HCT116 (cell line): Measurements from ENCODE around the gene GRIN2A. TPM values are rescaled to one million over a fixed set of nuclear protein-coding genes. Genes with fewer than 3 reads are reported as not detected.

Experiments
- ATAC-seq: fragments of 200-7000 bp; cut with Tn5 transposase; 2 replicates; pipeline ENCODE4 v1.9.1; 2020; ENCODE audit warnings: mild to moderate bottlenecking, moderate library complexity
- BruUV-seq: library from RNA; stranded (reverse); fragments of 400-500 nt; replicated peaks from 2 replicates; lab custom pipeline; 2021; lab: Mats Ljungman, UMichigan
- CTCF ChIA-PET: fragments of 300-600 bp; sonication (Branson Sonifier 250); formaldehyde crosslinking; loops from one replicate; lab custom pipeline; 2021; ENCODE audit warnings: antibody characterized with exemption; lab: Charles Lee
- POLR2A ChIA-PET: fragments of 300-600, 350-600 bp; sonication (Branson Sonifier 250); formaldehyde crosslinking; loops from one replicate; lab custom pipeline; 2021; ENCODE audit warnings: antibody characterized with exemption; lab: Charles Lee
- RAD21 ChIA-PET, 2 experiments: fragments of 300-600 bp; sonication (Branson Sonifier 250); formaldehyde crosslinking; loops; one replicate each; lab custom pipeline; 2023; ENCODE audit warnings: low total read pairs in 2 of 2; ENCODE audit not compliant: uncharacterized antibody in 2 of 2, unreplicated experiment in 2 of 2, low non-redundant PET in 1 of 2; lab: Charles Lee
- DNase-seq: peaks from one replicate; pipeline ENCODE4 v3.0.0-alpha.2; 2010; ENCODE audit warnings: low read depth, low spot score
- H2AFZ ChIP-seq: fragments of 200-600 bp; shearing (Covaris generic), sonication (generic); 2 replicates; pipeline ENCODE4 v1.6.1; 2017; ENCODE audit warnings: low read depth, mixed run types, mixed read lengths, antibody characterized with exemption, low read length; ENCODE audit not compliant: poor library complexity, severe bottlenecking
- H3K27ac ChIP-seq: 2 replicates; pipeline ENCODE4 v1.5.1; 2012; ENCODE audit warnings: low read depth, low read length
- H3K27me3 ChIP-seq: fragments of 200-600 bp; sonication (generic); 2 replicates; pipeline ENCODE4 v1.6.1; 2016; ENCODE audit warnings: mixed run types, low read length, mixed read lengths; ENCODE audit not compliant: insufficient read depth
- H3K36me3 ChIP-seq, 2 experiments: fragments of 200-500 bp in 1 of 2; fragments of 200-600 bp in 1 of 2; sonication (Bioruptor generic) in 1 of 2; sonication (generic) in 1 of 2; 2 replicates each; pipeline versions ENCODE4 v1.5.1 to v1.6.1; 2014 to 2016; ENCODE audit warnings: low read length in 2 of 2, inconsistent platforms in 1 of 2, mixed read lengths in 1 of 2, mixed run types in 1 of 2; ENCODE audit not compliant: insufficient read depth in 2 of 2, control insufficient read depth in 1 of 2
- H3K4me1 ChIP-seq, 2 experiments: fragments of 200-600 bp in 1 of 2; sonication (generic) in 1 of 2; 2 replicates each; pipeline versions ENCODE4 v1.5.1 to v1.6.1; 2012 to 2017; ENCODE audit warnings: low read length in 2 of 2, inconsistent platforms in 1 of 2, mild to moderate bottlenecking in 1 of 2, mixed read lengths in 1 of 2, mixed run types in 1 of 2, moderate library complexity in 1 of 2; ENCODE audit not compliant: insufficient read depth in 2 of 2, control insufficient read depth in 1 of 2
- H3K4me2 ChIP-seq: fragments of 200-600 bp; sonication (generic); 2 replicates; pipeline ENCODE4 v1.6.1; 2017; ENCODE audit warnings: mixed run types, low read length, mixed read lengths
- H3K4me3 ChIP-seq, 2 experiments: fragments of 200-600 bp in 1 of 2; sonication (generic) in 1 of 2; replicated peaks in 1 of 2; 2 replicates each; pipeline ENCODE4 v1.5.1; 2011 to 2016; ENCODE audit warnings: low read length in 2 of 2, control low read depth in 1 of 2, low read depth in 1 of 2, mild to moderate bottlenecking in 1 of 2, mixed read lengths in 1 of 2, mixed run types in 1 of 2
- H3K79me2 ChIP-seq: fragments of 200-600 bp; sonication (generic); 2 replicates; pipeline ENCODE4 v1.6.1; 2017; ENCODE audit warnings: mild to moderate bottlenecking, mixed run types, low read length, moderate library complexity, mixed read lengths; ENCODE audit not compliant: insufficient read depth
- H3K9ac ChIP-seq: fragments of 200-600 bp; sonication (generic); 2 replicates; pipeline ENCODE4 v1.6.1; 2016; ENCODE audit warnings: low read length, mixed read lengths
- H3K9me2 ChIP-seq: fragments of 200-600 bp; sonication (generic), shearing (Covaris generic); 2 replicates; pipeline ENCODE4 v1.6.1; 2017; ENCODE audit warnings: mixed run types, mild to moderate bottlenecking, moderate library complexity; ENCODE audit not compliant: insufficient read depth
- H3K9me3 ChIP-seq, 2 experiments: fragments of 200-500 bp in 1 of 2; fragments of 200-600 bp in 1 of 2; sonication (Bioruptor generic) in 1 of 2; sonication (generic) in 1 of 2; 2 replicates each; pipeline ENCODE4 v1.6.1; 2014 to 2017; ENCODE audit warnings: low read length in 2 of 2, mixed read lengths in 2 of 2, inconsistent platforms in 1 of 2, low read depth in 1 of 2, mild to moderate bottlenecking in 1 of 2, mixed run types in 1 of 2, moderate library complexity in 1 of 2; ENCODE audit not compliant: control insufficient read depth in 1 of 2, insufficient read depth in 1 of 2
- H4K20me1 ChIP-seq: fragments of 200-600 bp; sonication (generic), shearing (Covaris generic); 2 replicates; pipeline ENCODE4 v1.6.1; 2017; ENCODE audit warnings: mixed run types, mild to moderate bottlenecking, moderate library complexity; ENCODE audit not compliant: insufficient read depth
- CBX3 ChIP-seq: IDR thresholded peaks from 2 replicates; pipeline ENCODE4 v1.6.1; 2012; ENCODE audit warnings: low read depth
- CTCF ChIP-seq, 3 experiments: fragments of 200-600 bp in 1 of 3; sonication (generic) in 1 of 3; IDR thresholded peaks in 2 of 3; conservative IDR thresholded peaks in 1 of 3; 2 replicates each; pipeline ENCODE4 v1.5.1; 2012 to 2017; ENCODE audit warnings: low read depth in 2 of 3, low read length in 2 of 3, antibody characterized with exemption in 1 of 3, borderline replicate concordance in 1 of 3, control low read depth in 1 of 3, mild to moderate bottlenecking in 1 of 3, mixed read lengths in 1 of 3, mixed run types in 1 of 3, moderate library complexity in 1 of 3; ENCODE audit not compliant: insufficient read depth in 1 of 3
- EGR1 ChIP-seq: IDR thresholded peaks from 2 replicates; pipeline ENCODE4 v1.6.1; 2012; ENCODE audit warnings: low read depth
- EZH2 ChIP-seq: fragments of 200-600 bp; sonication (generic); IDR thresholded peaks from 2 replicates; pipeline ENCODE4 v1.6.1; 2017; ENCODE audit warnings: antibody characterized with exemption, mixed run types
- FOSL1 ChIP-seq: IDR thresholded peaks from 2 replicates; pipeline ENCODE4 v1.6.1; 2012; ENCODE audit warnings: low read depth
- POLR2A ChIP-seq: IDR thresholded peaks from 2 replicates; pipeline ENCODE4 v1.7.0; 2011; ENCODE audit warnings: borderline replicate concordance; ENCODE audit not compliant: insufficient read depth, insufficient read length; ENCODE audit errors: extremely low read depth
- POLR2AphosphoS5 ChIP-seq: IDR thresholded peaks from 2 replicates; pipeline ENCODE4 v1.6.1; 2011; ENCODE audit warnings: mild to moderate bottlenecking, low read depth, low read length, moderate library complexity
- RAD21 ChIP-seq: IDR thresholded peaks from 2 replicates; pipeline ENCODE4 v1.6.1; 2012; ENCODE audit warnings: low read depth, mild to moderate bottlenecking
- REST ChIP-seq: IDR thresholded peaks from 2 replicates; pipeline ENCODE4 v1.6.1; 2012; ENCODE audit warnings: low read depth
- SIN3A ChIP-seq: IDR thresholded peaks from 2 replicates; pipeline ENCODE4 v1.6.1; 2012; ENCODE audit warnings: low read depth
- YY1 ChIP-seq: IDR thresholded peaks from 2 replicates; pipeline ENCODE4 v1.6.1; 2011; ENCODE audit warnings: low read length, low read depth, moderate library complexity, mild to moderate bottlenecking; ENCODE audit not compliant: insufficient replicate concordance; ENCODE audit errors: extremely low read depth
- ZBTB33 ChIP-seq: IDR thresholded peaks from 2 replicates; pipeline ENCODE4 v1.6.1; 2011; ENCODE audit warnings: mild to moderate bottlenecking, low read length, moderate library complexity; ENCODE audit not compliant: insufficient replicate concordance; ENCODE audit errors: extremely low read depth
- ZFX ChIP-seq: fragments of 450-650 bp; IDR thresholded peaks from 2 replicates; pipeline ENCODE4 v1.6.1; 2017
- intact Hi-C: fragments of 100-400 bp; cut with micrococcal nuclease; formaldehyde crosslinking; loops from 2 replicates; pipeline ENCODE4 v1.10.0; 2022
- total RNA-seq: library from RNA; stranded (reverse); gene quantifications from one replicate; pipeline ENCODE4 v1.2.1, GENCODE V29; 2021; ENCODE audit not compliant: unreplicated experiment

Gene GRIN2A
- total RNA-seq, 1 experiment from 2014 or later, result 0.02 TPM

- DNase-seq (no peak), ATAC-seq (no peak)
- H3K4me1 ChIP-seq, result no peaks in the 10 kb centered on the region
- H3K9ac ChIP-seq, result no peak overlapping the region
- POLR2A ChIA-PET, result no interaction called here
- no peaks in the 10 kb centered on the region for H4K20me1 ChIP-seq
- no peaks in the 10 kb centered on the region for H3K79me2 ChIP-seq
- CTCF ChIA-PET, result no interaction called here
- intact Hi-C loops, result no loop called here
- H3K36me3 ChIP-seq, result no peaks in the 10 kb centered on the region
- no peak overlapping the region for H3K4me2 ChIP-seq
- no TSS peak for BruUV-seq
- H2AFZ ChIP-seq, result no peak overlapping the region
- H3K9me3 ChIP-seq, result no peaks in the 10 kb centered on the region
- no peak overlapping the region for H3K27ac ChIP-seq
- no peak overlapping the region for H3K4me3 ChIP-seq
- TF ChIP-seq EZH2 (no peak), FOSL1 (no peak), REST (no peak), SIN3A (no peak)
- TF ChIP-seq, all 23 proteins: peak for 0
- H3K27me3 ChIP-seq, result no peaks in the 10 kb centered on the region
- no peaks in the 10 kb centered on the region for H3K9me2 ChIP-seq
- RAD21 ChIA-PET, result no interaction called here
Measured at GRCh38 chr16:10189861-10190390, 7.7 kb upstream of the GRIN2A start.

DNA sequence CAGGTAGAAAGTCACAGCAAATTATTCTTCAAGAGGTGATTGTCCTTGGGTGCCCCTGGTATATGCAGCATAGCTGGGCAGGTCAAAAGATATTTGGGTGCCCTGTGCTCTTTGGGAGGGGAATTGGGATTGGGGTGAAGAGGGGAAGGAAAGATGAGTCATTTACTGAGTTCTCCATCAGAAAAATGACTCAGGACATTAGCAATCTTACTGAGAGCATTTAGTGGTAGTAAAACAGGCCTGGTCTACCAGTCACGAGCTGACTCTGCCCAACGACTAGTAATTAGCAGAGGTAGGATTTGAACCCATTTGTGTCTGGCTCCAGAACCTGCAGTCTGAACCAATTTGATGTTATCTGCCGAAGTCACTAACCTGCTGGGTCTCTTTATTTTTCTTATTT is 6.0 kb upstream of the GRIN2A start:
- RAD21 ChIA-PET, result no interaction called here
- Histone ChIP-seq H3K9ac (no peak overlapping the region), H3K4me3 (no peak overlapping the region), H3K27ac (no peak overlapping the region), H4K20me1 (no peaks in the 10 kb centered on the region), H3K79me2 (no peaks in the 10 kb centered on the region), H3K4me2 (no peak overlapping the region), H3K9me3 (no peaks in the 10 kb centered on the region), H3K9me2 (no peaks in the 10 kb centered on the region), H3K36me3 (no peaks in the 10 kb centered on the region), H3K4me1 (no peaks in the 10 kb centered on the region), H2AFZ (no peak overlapping the region), H3K27me3 (no peaks in the 10 kb centered on the region)
- ATAC-seq (no peak), DNase-seq (no peak)
- intact Hi-C loops, result no loop called here
- BruUV-seq, result no TSS peak
- POLR2A ChIA-PET, result interaction anchor here (0.6 kb wide), 1 partner anchor 48 kb away, joined by 3 read pairs; no protein-coding TSS in a partner anchor
- CTCF ChIA-PET, result no interaction called here
- TF ChIP-seq YY1 (no peak), RAD21 (no peak), CTCF (IDR thresholded peaks at IDR 0.05 in 2 of 3, conservative IDR thresholded peaks at IDR 0.05 in 1 of 3; ENCODE audit: borderline replicate concordance in 1 of 3, insufficient read depth in 1 of 3, low read depth in 2 of 3, low read length in 2 of 3) (no peak), POLR2AphosphoS5 (no peak), FOSL1 (no peak), ZBTB33 (no peak), CBX3 (no peak), POLR2A (no peak), ZFX (no peak), EGR1 (no peak)
